Stimulated activated CD4-positive, alpha-beta T cell treated with anti-CD3 and anti-CD28 coated beads, Interleukin-15, amount 100 ng/mL, for 1 hour (primary cell): ENCODE results near the gene PPIE.

Source experiments
- DNase-seq, 2 donors: peaks; one replicate each; pipeline ENCODE4 v3.0.0-alpha.2; 2020; ENCODE audit warnings: low read depth in 1 of 2, low spot score in 1 of 2

PPIE gene

GRCh38 chr1:39800471-39800835, 61.8 kb downstream of the PPIE start:
- DNase-seq: no peak

- DNase-seq: no peak
Observed at GRCh38 chr1:39802496-39803260, 64.0 kb downstream of the PPIE start.

- DNase-seq: no peak
Observed at GRCh38 chr1:39805385-39805784, 66.7 kb downstream of the PPIE start.

- DNase-seq: no peak
Observed at GRCh38 chr1:39808784-39809517, 70.3 kb downstream of the PPIE start.

GRCh38 chr1:39812913-39813312, 74.2 kb downstream of the PPIE start:
- DNase-seq: no peak
